ENCODE results near the gene BICC1.

GRCh38 chr10:58637352-58637751, 124.7 kb downstream of the BICC1 start:
- TF ChIP-seq CTCF (conservative IDR thresholded peaks at IDR 0.05; ENCODE audit: low read depth, low read length), result no peak
- no peak for TF ChIP-seq EZH2phosphoT487 (IDR thresholded peaks at IDR 0.05; ENCODE audit: borderline replicate concordance, low read length)
- TF ChIP-seq EZH2 (IDR thresholded peaks at IDR 0.05; ENCODE audit: low read length, unreplicated experiment), result no peak

Measured in PC-3 (cell line).